ENCODE results near the gene COP1.

Gene COP1

GRCh38 chr1:176142973-176143372 lies 64.1 kb downstream of the COP1 start:
- Histone ChIP-seq H3K9me3 (ENCODE audit: control insufficient read depth, low read length) (no peaks in the 10 kb centered on the region), H3K27ac (ENCODE audit: insufficient read depth, low read length, poor library complexity, severe bottlenecking) (no peak overlapping the region), H3K4me3 (ENCODE audit: insufficient read depth, low read depth, low read length, poor library complexity, severe bottlenecking) (no peak overlapping the region), H3K4me1 (ENCODE audit: control insufficient read depth, insufficient read depth, low read length, poor library complexity, severe bottlenecking) (peaks cover 6% of the 10 kb centered on the region), H3K36me3 (ENCODE audit: control insufficient read depth, insufficient read depth, low read length) (peaks cover 6% of the 10 kb centered on the region), H3K27me3 (replicated peaks; ENCODE audit: control insufficient read depth, insufficient read depth, low read length, poor library complexity, severe bottlenecking) (no peaks in the 10 kb centered on the region)
- no peak for DNase-seq

DNA sequence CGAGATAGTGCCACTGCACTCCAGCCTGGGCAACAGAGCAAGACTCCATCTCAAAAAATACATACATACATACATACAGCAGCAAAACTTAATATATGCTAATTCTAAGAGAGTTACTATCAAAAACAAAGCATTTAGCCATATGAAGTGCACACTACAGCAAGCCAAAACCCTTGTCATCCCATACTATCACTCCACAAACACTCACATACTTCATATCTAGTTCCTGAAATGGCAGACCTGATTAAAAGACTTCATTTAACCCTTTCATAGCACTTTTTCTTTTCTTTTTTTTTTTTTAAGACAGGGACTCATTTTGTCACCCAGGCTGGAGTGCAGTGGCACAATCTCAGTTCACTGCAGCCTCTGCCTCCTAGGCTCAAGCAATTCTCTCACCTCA lies 65.6 kb downstream of the COP1 start:
- DNase-seq, result no peak
- Histone ChIP-seq H3K9me3 (ENCODE audit: control insufficient read depth, low read length) (no peaks in the 10 kb centered on the region), H3K36me3 (ENCODE audit: control insufficient read depth, insufficient read depth, low read length) (no peaks in the 10 kb centered on the region), H3K27ac (ENCODE audit: insufficient read depth, low read length, poor library complexity, severe bottlenecking) (no peak overlapping the region), H3K27me3 (replicated peaks; ENCODE audit: control insufficient read depth, insufficient read depth, low read length, poor library complexity, severe bottlenecking) (no peaks in the 10 kb centered on the region), H3K4me3 (ENCODE audit: insufficient read depth, low read depth, low read length, poor library complexity, severe bottlenecking) (no peak overlapping the region), H3K4me1 (ENCODE audit: control insufficient read depth, insufficient read depth, low read length, poor library complexity, severe bottlenecking) (peaks cover 6% of the 10 kb centered on the region)

- DNase-seq, result no peak
- no peak overlapping the region for H3K4me3 ChIP-seq (ENCODE audit: insufficient read depth, low read depth, low read length, poor library complexity, severe bottlenecking)
- H3K27me3 ChIP-seq (replicated peaks; ENCODE audit: control insufficient read depth, insufficient read depth, low read length, poor library complexity, severe bottlenecking), result no peaks in the 10 kb centered on the region
- H3K27ac ChIP-seq (ENCODE audit: insufficient read depth, low read length, poor library complexity, severe bottlenecking), result no peak overlapping the region
- peaks cover 6% of the 10 kb centered on the region for H3K36me3 ChIP-seq (ENCODE audit: control insufficient read depth, insufficient read depth, low read length)
- H3K9me3 ChIP-seq (ENCODE audit: control insufficient read depth, low read length), result no peaks in the 10 kb centered on the region
- peaks cover 6% of the 10 kb centered on the region for H3K4me1 ChIP-seq (ENCODE audit: control insufficient read depth, insufficient read depth, low read length, poor library complexity, severe bottlenecking)
Measured at GRCh38 chr1:176136891-176137290, 70.2 kb downstream of the COP1 start.

DNA sequence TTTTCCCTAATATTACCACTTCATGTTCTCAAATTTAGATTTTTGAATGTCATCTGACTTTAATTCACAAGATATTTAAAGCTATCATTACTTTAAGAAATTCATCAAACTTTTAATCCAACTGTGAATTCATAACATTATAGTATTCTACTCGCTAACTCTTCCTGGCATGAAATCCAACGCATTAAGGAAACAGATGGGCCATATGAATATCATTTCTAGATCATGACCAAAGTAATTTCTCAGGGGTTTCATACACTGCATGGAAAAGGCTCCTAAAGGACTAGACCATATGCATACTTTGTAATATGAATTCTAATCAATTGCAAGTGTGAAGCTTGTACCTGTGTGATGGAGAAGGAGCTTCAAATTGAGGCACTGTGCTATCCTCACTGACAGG lies 72.4 kb downstream of the COP1 start:
- Histone ChIP-seq H3K27ac (ENCODE audit: insufficient read depth, low read length, poor library complexity, severe bottlenecking) (no peak overlapping the region), H3K4me3 (ENCODE audit: insufficient read depth, low read depth, low read length, poor library complexity, severe bottlenecking) (no peak overlapping the region), H3K27me3 (replicated peaks; ENCODE audit: control insufficient read depth, insufficient read depth, low read length, poor library complexity, severe bottlenecking) (no peaks in the 10 kb centered on the region), H3K4me1 (ENCODE audit: control insufficient read depth, insufficient read depth, low read length, poor library complexity, severe bottlenecking) (peaks cover 6% of the 10 kb centered on the region), H3K36me3 (ENCODE audit: control insufficient read depth, insufficient read depth, low read length) (peaks cover 7% of the 10 kb centered on the region), H3K9me3 (ENCODE audit: control insufficient read depth, low read length) (no peaks in the 10 kb centered on the region)
- DNase-seq, result no peak

DNA sequence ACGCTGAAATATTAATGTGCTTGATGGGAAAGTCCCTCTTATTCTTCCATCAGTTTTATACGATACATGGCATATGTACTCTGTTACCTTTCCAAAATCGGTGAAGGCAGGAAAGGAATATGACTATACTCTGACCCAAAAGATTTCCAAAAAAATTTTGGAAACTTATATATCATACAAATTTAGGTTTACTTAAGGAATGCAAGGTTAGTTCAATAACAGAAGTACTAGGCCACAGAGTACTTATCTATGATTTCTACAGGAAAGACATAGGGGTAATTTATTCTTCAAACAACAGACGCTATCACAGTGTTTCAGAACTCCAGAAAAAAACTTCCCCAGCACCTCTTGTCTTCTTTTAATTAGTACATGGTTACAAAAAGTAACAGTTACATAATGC lies 84.8 kb downstream of the COP1 start:
- Histone ChIP-seq H3K27ac (ENCODE audit: insufficient read depth, low read length, poor library complexity, severe bottlenecking) (no peak overlapping the region), H3K27me3 (replicated peaks; ENCODE audit: control insufficient read depth, insufficient read depth, low read length, poor library complexity, severe bottlenecking) (no peaks in the 10 kb centered on the region), H3K9me3 (ENCODE audit: control insufficient read depth, low read length) (no peaks in the 10 kb centered on the region), H3K4me1 (ENCODE audit: control insufficient read depth, insufficient read depth, low read length, poor library complexity, severe bottlenecking) (no peaks in the 10 kb centered on the region), H3K36me3 (ENCODE audit: control insufficient read depth, insufficient read depth, low read length) (peaks cover 3% of the 10 kb centered on the region), H3K4me3 (ENCODE audit: insufficient read depth, low read depth, low read length, poor library complexity, severe bottlenecking) (no peak overlapping the region)
- DNase-seq, result no peak

- H3K4me3 ChIP-seq (ENCODE audit: insufficient read depth, low read depth, low read length, poor library complexity, severe bottlenecking), result no peak overlapping the region
- H3K9me3 ChIP-seq (ENCODE audit: control insufficient read depth, low read length), result no peaks in the 10 kb centered on the region
- H3K4me1 ChIP-seq (ENCODE audit: control insufficient read depth, insufficient read depth, low read length, poor library complexity, severe bottlenecking), result no peaks in the 10 kb centered on the region
- H3K36me3 ChIP-seq (ENCODE audit: control insufficient read depth, insufficient read depth, low read length), result peaks cover 9% of the 10 kb centered on the region
- no peak for DNase-seq
- no peaks in the 10 kb centered on the region for H3K27me3 ChIP-seq (replicated peaks; ENCODE audit: control insufficient read depth, insufficient read depth, low read length, poor library complexity, severe bottlenecking)
- no peak overlapping the region for H3K27ac ChIP-seq (ENCODE audit: insufficient read depth, low read length, poor library complexity, severe bottlenecking)
Measured at GRCh38 chr1:176119549-176119948, 87.5 kb downstream of the COP1 start.

DNA sequence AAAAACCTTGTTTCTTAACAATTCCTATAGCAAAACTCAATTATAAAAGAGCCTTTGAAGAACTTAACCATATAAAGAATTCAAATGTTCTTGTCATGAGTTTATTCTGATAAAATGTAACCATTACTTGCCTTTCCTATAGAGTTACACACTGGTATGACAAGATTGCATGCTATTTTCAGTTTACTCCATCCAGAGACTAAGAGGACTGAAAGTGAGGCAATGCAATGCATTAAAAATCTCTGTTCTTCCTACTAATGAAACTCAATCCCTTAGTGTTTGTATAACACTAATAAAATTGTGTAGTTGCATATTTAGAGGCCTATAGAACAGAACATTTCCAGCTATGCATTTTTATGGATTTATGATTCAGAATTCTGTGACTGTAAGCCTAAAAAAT lies 88.1 kb downstream of the COP1 start:
- no peak for DNase-seq
- H3K4me1 ChIP-seq (ENCODE audit: control insufficient read depth, insufficient read depth, low read length, poor library complexity, severe bottlenecking), result no peaks in the 10 kb centered on the region
- no peak overlapping the region for H3K27ac ChIP-seq (ENCODE audit: insufficient read depth, low read length, poor library complexity, severe bottlenecking)
- H3K27me3 ChIP-seq (replicated peaks; ENCODE audit: control insufficient read depth, insufficient read depth, low read length, poor library complexity, severe bottlenecking), result no peaks in the 10 kb centered on the region
- no peak overlapping the region for H3K4me3 ChIP-seq (ENCODE audit: insufficient read depth, low read depth, low read length, poor library complexity, severe bottlenecking)
- peaks cover 9% of the 10 kb centered on the region for H3K36me3 ChIP-seq (ENCODE audit: control insufficient read depth, insufficient read depth, low read length)
- H3K9me3 ChIP-seq (ENCODE audit: control insufficient read depth, low read length), result no peaks in the 10 kb centered on the region

DNA sequence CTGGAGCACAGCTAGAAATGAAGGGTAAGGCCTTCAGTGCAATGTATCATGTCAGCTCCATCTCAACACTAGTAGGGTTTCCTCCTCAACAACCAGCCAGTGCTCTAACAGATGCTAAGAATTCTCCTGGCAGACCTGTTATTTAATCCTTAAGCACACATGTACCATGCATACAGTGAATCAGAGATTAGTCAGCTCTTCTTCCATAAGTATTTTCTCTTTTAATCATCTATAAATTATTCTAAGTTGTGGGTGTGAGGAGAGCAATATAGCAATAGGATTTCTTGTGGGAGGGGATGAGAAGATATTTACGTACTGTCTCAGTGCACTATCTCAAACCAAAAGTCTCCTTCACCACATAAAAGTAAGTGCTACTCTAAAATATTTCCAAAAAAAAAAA lies 95.3 kb downstream of the COP1 start:
- DNase-seq, result no peak
- no peaks in the 10 kb centered on the region for H3K9me3 ChIP-seq (ENCODE audit: control insufficient read depth, low read length)
- H3K27ac ChIP-seq (ENCODE audit: insufficient read depth, low read length, poor library complexity, severe bottlenecking), result no peak overlapping the region
- no peaks in the 10 kb centered on the region for H3K27me3 ChIP-seq (replicated peaks; ENCODE audit: control insufficient read depth, insufficient read depth, low read length, poor library complexity, severe bottlenecking)
- no peak overlapping the region for H3K4me3 ChIP-seq (ENCODE audit: insufficient read depth, low read depth, low read length, poor library complexity, severe bottlenecking)
- peaks cover 10% of the 10 kb centered on the region for H3K36me3 ChIP-seq (ENCODE audit: control insufficient read depth, insufficient read depth, low read length)
- no peaks in the 10 kb centered on the region for H3K4me1 ChIP-seq (ENCODE audit: control insufficient read depth, insufficient read depth, low read length, poor library complexity, severe bottlenecking)

- Histone ChIP-seq H3K36me3 (ENCODE audit: control insufficient read depth, insufficient read depth, low read length) (peaks cover 13% of the 10 kb centered on the region), H3K4me3 (ENCODE audit: insufficient read depth, low read depth, low read length, poor library complexity, severe bottlenecking) (no peak overlapping the region), H3K27ac (ENCODE audit: insufficient read depth, low read length, poor library complexity, severe bottlenecking) (no peak overlapping the region), H3K4me1 (ENCODE audit: control insufficient read depth, insufficient read depth, low read length, poor library complexity, severe bottlenecking) (no peaks in the 10 kb centered on the region), H3K27me3 (replicated peaks; ENCODE audit: control insufficient read depth, insufficient read depth, low read length, poor library complexity, severe bottlenecking) (no peaks in the 10 kb centered on the region), H3K9me3 (ENCODE audit: control insufficient read depth, low read length) (no peaks in the 10 kb centered on the region)
- DNase-seq, result no peak
Measured at GRCh38 chr1:176110203-176110602, 96.9 kb downstream of the COP1 start.

- H3K36me3 ChIP-seq (ENCODE audit: control insufficient read depth, insufficient read depth, low read length), result peaks cover 35% of the 10 kb centered on the region
- no peak overlapping the region for H3K27ac ChIP-seq (ENCODE audit: insufficient read depth, low read length, poor library complexity, severe bottlenecking)
- no peaks in the 10 kb centered on the region for H3K9me3 ChIP-seq (ENCODE audit: control insufficient read depth, low read length)
- no peak overlapping the region for H3K4me3 ChIP-seq (ENCODE audit: insufficient read depth, low read depth, low read length, poor library complexity, severe bottlenecking)
- DNase-seq, result no peak
- H3K4me1 ChIP-seq (ENCODE audit: control insufficient read depth, insufficient read depth, low read length, poor library complexity, severe bottlenecking), result no peaks in the 10 kb centered on the region
- no peaks in the 10 kb centered on the region for H3K27me3 ChIP-seq (replicated peaks; ENCODE audit: control insufficient read depth, insufficient read depth, low read length, poor library complexity, severe bottlenecking)
Measured at GRCh38 chr1:176102768-176103350, 104.2 kb downstream of the COP1 start.

Measured in effector memory CD4-positive, alpha-beta T cell (primary cell).